ENCODE measurements around the gene ATL1.
"Not testable (repeated sequence)": the region's sequence is repeated elsewhere in the genome, so short reads cannot be mapped to it uniquely, and the experiment has no call there.

Gene ATL1

DNA sequence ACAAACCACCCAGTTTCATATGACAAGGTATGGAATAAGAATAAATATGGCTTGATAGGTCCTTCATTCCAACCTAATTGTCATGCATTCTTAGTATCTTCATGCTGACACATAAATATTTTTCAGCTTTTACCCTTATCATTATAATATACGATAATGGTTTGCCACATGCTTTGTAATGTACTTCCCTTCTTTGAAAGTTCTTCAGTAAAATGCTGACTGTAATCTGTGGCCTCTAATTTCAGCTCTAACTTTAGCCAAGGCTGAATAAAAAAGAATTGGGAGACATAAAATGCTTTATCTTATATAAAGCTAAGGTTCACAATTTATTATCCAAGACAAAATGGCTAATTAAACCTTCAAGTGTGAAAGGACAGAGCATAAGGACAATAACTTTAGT is 24.9 kb upstream of the ATL1 start:
- H3K4me3 ChIP-seq (ENCODE audit: low read depth, low read length), result no peak overlapping the region
- TF ChIP-seq, protein P1, sequence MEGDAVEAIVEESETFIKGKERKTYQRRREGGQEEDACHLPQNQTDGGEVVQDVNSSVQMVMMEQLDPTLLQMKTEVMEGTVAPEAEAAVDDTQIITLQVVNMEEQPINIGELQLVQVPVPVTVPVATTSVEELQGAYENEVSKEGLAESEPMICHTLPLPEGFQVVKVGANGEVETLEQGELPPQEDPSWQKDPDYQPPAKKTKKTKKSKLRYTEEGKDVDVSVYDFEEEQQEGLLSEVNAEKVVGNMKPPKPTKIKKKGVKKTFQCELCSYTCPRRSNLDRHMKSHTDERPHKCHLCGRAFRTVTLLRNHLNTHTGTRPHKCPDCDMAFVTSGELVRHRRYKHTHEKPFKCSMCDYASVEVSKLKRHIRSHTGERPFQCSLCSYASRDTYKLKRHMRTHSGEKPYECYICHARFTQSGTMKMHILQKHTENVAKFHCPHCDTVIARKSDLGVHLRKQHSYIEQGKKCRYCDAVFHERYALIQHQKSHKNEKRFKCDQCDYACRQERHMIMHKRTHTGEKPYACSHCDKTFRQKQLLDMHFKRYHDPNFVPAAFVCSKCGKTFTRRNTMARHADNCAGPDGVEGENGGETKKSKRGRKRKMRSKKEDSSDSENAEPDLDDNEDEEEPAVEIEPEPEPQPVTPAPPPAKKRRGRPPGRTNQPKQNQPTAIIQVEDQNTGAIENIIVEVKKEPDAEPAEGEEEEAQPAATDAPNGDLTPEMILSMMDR (IDR thresholded peaks at IDR 0.05; ENCODE audit: insufficient read depth, low read depth, low read length, missing control alignments), result no peak
- no peak for DNase-seq (ENCODE audit: low read depth)

DNA sequence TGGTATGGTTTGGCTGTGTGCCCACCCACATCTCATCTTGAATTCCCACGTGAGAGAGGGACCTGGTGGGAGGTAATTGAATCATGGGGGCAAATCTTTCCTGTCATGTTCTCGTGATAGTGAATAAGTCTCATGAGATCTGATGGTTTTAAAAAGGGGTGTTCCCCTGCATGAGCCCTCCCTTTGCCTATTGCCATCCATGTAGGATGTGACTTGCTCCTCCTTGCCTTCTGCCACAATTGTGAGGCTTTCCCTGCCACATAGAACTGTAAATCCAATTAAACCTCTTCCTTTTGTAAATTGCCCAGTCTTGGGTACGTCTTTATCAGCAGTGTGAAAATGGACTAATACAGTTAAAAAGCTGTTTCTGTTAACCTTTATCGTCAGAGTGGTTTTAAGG is 21.9 kb upstream of the ATL1 start:
- DNase-seq (ENCODE audit: low read depth); H3K4me3 ChIP-seq (ENCODE audit: low read depth, low read length): not testable (repeated sequence)

DNA sequence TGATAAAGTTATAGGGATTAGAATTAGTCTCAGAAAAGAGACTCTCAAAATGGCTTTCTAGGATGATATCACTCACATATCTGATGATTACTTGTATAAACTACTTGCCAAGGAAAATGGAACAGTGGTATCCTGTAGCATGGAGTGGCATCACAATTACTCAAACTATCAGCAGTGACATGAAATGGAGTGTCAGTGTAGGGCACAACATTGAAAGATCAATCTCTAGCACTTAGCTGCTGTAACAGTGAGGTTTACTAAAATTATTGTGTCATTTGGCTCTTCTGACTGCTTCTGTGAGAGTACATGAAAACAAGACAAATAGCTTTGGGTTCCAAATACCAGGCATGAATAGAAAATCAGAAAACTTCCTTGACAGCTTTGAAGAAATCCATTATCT is 20.9 kb upstream of the ATL1 start:
- TF ChIP-seq, protein P1 (IDR thresholded peaks at IDR 0.05; ENCODE audit: insufficient read depth, low read depth, low read length, missing control alignments), result no peak
- DNase-seq (ENCODE audit: low read depth), result no peak
- no peak overlapping the region for H3K4me3 ChIP-seq (ENCODE audit: low read depth, low read length)

DNA sequence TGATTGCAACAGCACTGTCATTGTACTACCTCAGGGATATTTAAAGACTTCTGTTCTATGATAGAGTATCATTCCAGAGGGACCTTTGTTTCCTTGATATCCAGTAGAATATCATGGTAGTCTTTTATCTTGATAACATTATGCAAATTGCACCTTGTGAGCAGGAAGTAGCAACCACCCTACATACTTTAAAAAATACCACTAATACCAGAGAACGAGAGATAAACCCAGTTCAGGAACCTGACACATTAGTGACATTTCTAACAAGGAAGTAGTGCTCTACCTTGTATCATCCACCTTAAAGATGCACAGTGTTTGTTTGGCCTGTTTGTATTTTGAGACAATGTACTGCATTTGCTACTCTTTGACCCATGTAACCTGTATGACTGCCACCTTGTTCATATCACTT is 18.8 kb upstream of the ATL1 start:
- DNase-seq (ENCODE audit: low read depth), result peak; percentile 22
- H3K4me3 ChIP-seq (ENCODE audit: low read depth, low read length), result no peak overlapping the region
- TF ChIP-seq, protein P1 (IDR thresholded peaks at IDR 0.05; ENCODE audit: insufficient read depth, low read depth, low read length, missing control alignments), result no peak

DNA sequence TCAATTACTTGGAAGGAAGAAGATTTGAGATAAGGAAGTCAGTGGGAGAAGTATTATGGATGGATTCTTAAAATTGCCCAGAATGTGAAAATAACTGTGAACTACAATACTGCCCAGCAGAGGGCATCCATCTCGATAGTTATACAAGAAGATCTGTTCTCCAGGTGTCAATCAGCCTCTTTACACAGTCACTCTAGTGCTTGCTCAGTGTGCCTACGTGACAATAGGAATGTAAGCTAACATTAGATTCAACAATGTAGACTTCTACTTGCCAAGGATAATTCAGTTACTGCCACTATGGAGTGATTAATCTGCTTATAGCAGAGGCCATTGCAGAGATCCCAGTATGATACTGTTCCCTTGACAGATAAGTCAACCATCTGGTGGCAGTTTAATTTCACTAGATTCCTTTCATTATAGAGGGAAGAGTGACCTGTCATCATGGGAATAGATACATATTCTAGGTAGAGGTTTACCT is 17.0 kb upstream of the ATL1 start:
- TF ChIP-seq, protein P1 (IDR thresholded peaks at IDR 0.05; ENCODE audit: insufficient read depth, low read depth, low read length, missing control alignments), result peak; percentile 61
- H3K4me3 ChIP-seq (ENCODE audit: low read depth, low read length), result no peak overlapping the region
- peak; percentile 70 for DNase-seq (ENCODE audit: low read depth)

DNA sequence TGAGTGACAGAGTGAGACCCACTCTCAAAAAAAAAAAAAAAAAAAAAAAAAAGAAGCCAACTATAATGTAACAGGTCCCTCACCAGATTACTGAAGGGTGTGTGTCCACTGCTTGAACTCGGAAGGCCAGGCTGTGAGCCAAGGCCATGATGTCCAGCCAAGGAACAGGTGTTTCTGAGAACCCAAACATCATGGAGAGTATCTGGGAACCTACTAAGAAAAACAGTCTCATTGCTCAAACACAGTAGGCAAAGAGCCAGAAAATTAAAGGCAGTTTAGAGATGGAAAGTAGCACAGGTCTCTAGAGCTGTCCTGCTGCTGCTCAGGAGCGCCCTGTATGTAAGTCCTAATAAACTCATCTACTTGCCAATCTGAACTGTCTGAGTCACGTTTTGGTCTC is 15.0 kb upstream of the ATL1 start:
- TF ChIP-seq, protein P1 (IDR thresholded peaks at IDR 0.05; ENCODE audit: insufficient read depth, low read depth, low read length, missing control alignments), result no peak
- no peak for DNase-seq (ENCODE audit: low read depth)
- H3K4me3 ChIP-seq (ENCODE audit: low read depth, low read length), result no peak overlapping the region

DNA sequence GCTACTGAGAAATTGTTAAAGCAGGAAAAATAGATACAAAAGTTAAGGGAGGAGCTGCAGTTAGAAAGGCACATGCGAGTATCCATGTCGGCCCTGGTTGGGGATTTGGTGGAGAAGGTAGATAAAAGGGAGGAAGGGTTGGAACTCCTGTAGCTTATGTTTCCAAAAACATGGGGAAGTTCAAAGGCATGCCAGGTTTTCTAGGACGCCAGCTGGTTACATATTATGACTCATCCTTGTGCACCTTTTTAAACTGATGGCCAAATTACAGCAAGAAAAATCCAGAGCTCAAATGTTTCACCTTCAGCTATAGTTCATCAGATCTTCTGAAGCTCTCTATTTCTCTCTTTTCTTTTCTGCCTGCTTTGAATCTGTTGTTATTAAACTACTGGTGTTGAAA is 14.3 kb upstream of the ATL1 start:
- DNase-seq (ENCODE audit: low read depth), result no peak
- TF ChIP-seq, protein P1 (IDR thresholded peaks at IDR 0.05; ENCODE audit: insufficient read depth, low read depth, low read length, missing control alignments), result no peak
- H3K4me3 ChIP-seq (ENCODE audit: low read depth, low read length), result no peak overlapping the region

Measured in GM12865 (cell line).